B cell (primary cell): ENCODE measurements around the gene COPS4. TPM values are rescaled to one million over a fixed set of nuclear protein-coding genes. Genes with fewer than 3 reads are reported as not detected.
A peak's percentile ranks its signal among the peaks of the same experiment; 100 is the strongest.
"Not testable (repeated sequence)": the region's sequence is repeated elsewhere in the genome, so short reads cannot be mapped to it uniquely, and the experiment has no call there.

ENCODE experiments used
- ATAC-seq: fragments of 200-7000 bp; cut with Tn5 transposase; one replicate; pipeline ENCODE4 v1.10.0; 2021; ENCODE audit warnings: low read depth, mild to moderate bottlenecking, moderate number of reproducible peaks, moderate library complexity
- CTCF ChIA-PET: fragments of 350-600 bp; sonication (Branson Sonifier 250); formaldehyde crosslinking; loops from one replicate; lab custom pipeline; 2021; ENCODE audit warnings: antibody characterized with exemption, inconsistent platforms; lab: Charles Lee
- POLR2A ChIA-PET: fragments of 350-600 bp; sonication (Branson Sonifier 250); formaldehyde crosslinking; loops from one replicate; lab custom pipeline; 2021; ENCODE audit warnings: antibody characterized with exemption; lab: Charles Lee
- DNase-seq: peaks from one replicate; pipeline ENCODE4 v3.0.0; 2013
- H2AFZ ChIP-seq: 2 replicates; pipeline ENCODE4 v1.6.1; 2012; ENCODE audit warnings: mild to moderate bottlenecking, low read depth, low read length; ENCODE audit not compliant: insufficient read depth, poor library complexity, severe bottlenecking
- H3K27ac ChIP-seq, 2 donors: 1 replicate in 1 of 2; 2 replicates in 1 of 2; pipeline ENCODE4 v1.5.1; 2012 to 2013; ENCODE audit warnings: low read length in 2 of 2, mild to moderate bottlenecking in 2 of 2, moderate library complexity in 1 of 2
- H3K27me3 ChIP-seq, 4 experiments: fragments of 200-600 bp in 1 of 4; sonication (generic) in 1 of 4; replicated peaks in 1 of 4; 1 replicate in 2 of 4; 2 replicates in 2 of 4; pipeline versions ENCODE4 v1.6.1 to v1.7.0; 2013 to 2016; ENCODE audit warnings: low read length in 3 of 4, mild to moderate bottlenecking in 2 of 4, mixed read lengths in 1 of 4, moderate library complexity in 1 of 4; ENCODE audit not compliant: insufficient read depth in 4 of 4, control insufficient read depth in 3 of 4; ENCODE audit errors: control extremely low read depth in 1 of 4
- H3K36me3 ChIP-seq, 2 experiments: replicated peaks in 1 of 2; 1 replicate in 1 of 2; 2 replicates in 1 of 2; pipeline versions ENCODE4 v1.6.1 to v1.7.1; 2013; ENCODE audit warnings: low read length in 1 of 2; ENCODE audit not compliant: insufficient read depth in 2 of 2, control insufficient read depth in 1 of 2; ENCODE audit errors: control extremely low read depth in 1 of 2, extremely low read depth in 1 of 2
- H3K4me1 ChIP-seq, 2 donors: fragments of 200-600 bp in 1 of 2; sonication (generic) in 1 of 2; 1 replicate in 1 of 2; 2 replicates in 1 of 2; pipeline versions ENCODE4 v1.5.1 to v1.6.1; 2013 to 2017; ENCODE audit warnings: low read length in 2 of 2; ENCODE audit not compliant: control insufficient read depth in 2 of 2, insufficient read depth in 2 of 2
- H3K4me2 ChIP-seq: replicated peaks from 2 replicates; pipeline ENCODE3; 2012; ENCODE audit warnings: mild to moderate bottlenecking, low read depth, low read length; ENCODE audit not compliant: poor library complexity, severe bottlenecking
- H3K4me3 ChIP-seq, 5 experiments: fragments of 200-600 bp in 1 of 5; sonication (generic) in 1 of 5; 1 replicate in 3 of 5; 2 replicates in 2 of 5; pipeline versions ENCODE4 v1.5.1 to v1.7.0; 2011 to 2016; ENCODE audit warnings: low read length in 4 of 5, mild to moderate bottlenecking in 4 of 5, low read depth in 2 of 5, control low read depth in 1 of 5, moderate library complexity in 1 of 5; ENCODE audit not compliant: insufficient read depth in 1 of 5; ENCODE audit errors: control extremely low read depth in 1 of 5, extremely low read depth in 1 of 5
- H3K79me2 ChIP-seq: fragments of 200-600 bp; sonication (generic); one replicate; pipeline ENCODE4 v1.6.0; 2016; ENCODE audit warnings: low read length; ENCODE audit not compliant: control insufficient read depth, insufficient read depth
- H3K9ac ChIP-seq: fragments of 200-600 bp; sonication (generic); 2 replicates; pipeline ENCODE4 v1.6.1; 2017; ENCODE audit warnings: mild to moderate bottlenecking, low read length, moderate library complexity
- H3K9me3 ChIP-seq, 3 donors: one replicate each; pipeline versions ENCODE4 v1.6.1 to v1.7.1; 2013; ENCODE audit warnings: low read length in 2 of 3; ENCODE audit not compliant: control insufficient read depth in 2 of 3, insufficient read depth in 1 of 3; ENCODE audit errors: control extremely low read depth in 1 of 3
- H4K20me1 ChIP-seq: 2 replicates; pipeline ENCODE4 v1.6.0; 2012; ENCODE audit warnings: mild to moderate bottlenecking, low read length; ENCODE audit not compliant: insufficient read depth, control insufficient read depth, poor library complexity, severe bottlenecking
- H3K27ac Mint-ChIP-seq: one replicate; pipeline ENCODE4 v1.8.0; 2021; ENCODE audit warnings: mixed read lengths
- H3K27me3 Mint-ChIP-seq: one replicate; pipeline ENCODE4 v1.8.0; 2021; ENCODE audit warnings: mixed read lengths
- H3K4me1 Mint-ChIP-seq: one replicate; pipeline ENCODE4 v1.8.0; 2021; ENCODE audit warnings: mixed read lengths
- H3K4me3 Mint-ChIP-seq: one replicate; pipeline ENCODE4 v1.8.0; 2021; ENCODE audit warnings: mixed read lengths
- H3K9me3 Mint-ChIP-seq: one replicate; pipeline ENCODE4 v1.8.0; 2022; ENCODE audit warnings: mixed read lengths; ENCODE audit not compliant: insufficient read depth
- EZH2 ChIP-seq: IDR thresholded peaks from 2 replicates; pipeline ENCODE4 v1.6.1; 2012; ENCODE audit warnings: borderline replicate concordance, low read depth, mild to moderate bottlenecking, moderate library complexity, low read length; ENCODE audit not compliant: insufficient read depth, poor library complexity, severe bottlenecking
- WGBS: methylation state at CpG from one replicate; pipeline ENCODE4 v1.1.5; 2013; ENCODE audit warnings: missing lambda C conversion rate; ENCODE audit not compliant: insufficient coverage; 5-methylcytosine and 5-hydroxymethylcytosine counted together
- intact Hi-C: fragments of 100-400 bp; cut with micrococcal nuclease; formaldehyde crosslinking; loops from one replicate; pipeline ENCODE4 v1.10.0; 2022
- polyA plus RNA-seq: library from polyadenylated mRNA; depleted of rRNA; stranded (reverse); fragments of >200 nt; gene quantifications from 2 replicates; pipeline ENCODE4 v1.2.3, GENCODE V29; 2012
- total RNA-seq, 2 donors: library from RNA; stranded (reverse); fragments of 120-200 nt in 1 of 2; gene quantifications; 1 replicate in 1 of 2; 2 replicates in 1 of 2; pipeline versions ENCODE4 v1.2.3 to v1.2.4, GENCODE V29; 2013 to 2022
- TF ChIP-seq, protein P1 (sequence below): fragments of 200-600 bp; IDR thresholded peaks from one replicate; pipeline ENCODE4 v1.8.0; 2022; ENCODE audit warnings: antibody characterized with exemption, mild to moderate bottlenecking

The COPS4 gene
- total and polyA plus RNA-seq, 2 donors (not counting 1 experiment from before 2014, with no cell fraction given): 12.0 to 24.5 TPM

GRCh38 chr4:83110970-83111750 is 76.2 kb downstream of the COPS4 start:
- peaks cover 51 to 55% of the 10 kb centered on the region in 2 donors for H3K4me1 ChIP-seq
- peaks cover 0 to 35% of the 10 kb centered on the region in 2 experiments for H3K36me3 ChIP-seq
- ChIA-PET CTCF (interaction anchor here (0.8 to 5.9 kb wide), 32 partner anchors 8 to 1639 kb away, joined by 3 to 72 read pairs (median 5); partner anchors contain the start of genes COQ2 and RASGEF1B), POLR2A (interaction anchor here (0.7 to 3.1 kb wide), 17 partner anchors 13 to 173 kb away, joined by 3 to 19 read pairs (median 7); partner anchors contain the start of genes COPS4 and COQ2)
- peak overlapping the region; percentile 79 for H3K4me2 ChIP-seq
- H3K9ac ChIP-seq: peak overlapping the region; percentile 84
- no peaks in the 10 kb centered on the region for H3K27me3 ChIP-seq
- DNase-seq: no peak
- no peak overlapping the region for H2AFZ ChIP-seq
- 60% methylated on average over 1 of the region's 8 CpGs for WGBS
- TF ChIP-seq EZH2: no peak
- TF ChIP-seq, protein P1, sequence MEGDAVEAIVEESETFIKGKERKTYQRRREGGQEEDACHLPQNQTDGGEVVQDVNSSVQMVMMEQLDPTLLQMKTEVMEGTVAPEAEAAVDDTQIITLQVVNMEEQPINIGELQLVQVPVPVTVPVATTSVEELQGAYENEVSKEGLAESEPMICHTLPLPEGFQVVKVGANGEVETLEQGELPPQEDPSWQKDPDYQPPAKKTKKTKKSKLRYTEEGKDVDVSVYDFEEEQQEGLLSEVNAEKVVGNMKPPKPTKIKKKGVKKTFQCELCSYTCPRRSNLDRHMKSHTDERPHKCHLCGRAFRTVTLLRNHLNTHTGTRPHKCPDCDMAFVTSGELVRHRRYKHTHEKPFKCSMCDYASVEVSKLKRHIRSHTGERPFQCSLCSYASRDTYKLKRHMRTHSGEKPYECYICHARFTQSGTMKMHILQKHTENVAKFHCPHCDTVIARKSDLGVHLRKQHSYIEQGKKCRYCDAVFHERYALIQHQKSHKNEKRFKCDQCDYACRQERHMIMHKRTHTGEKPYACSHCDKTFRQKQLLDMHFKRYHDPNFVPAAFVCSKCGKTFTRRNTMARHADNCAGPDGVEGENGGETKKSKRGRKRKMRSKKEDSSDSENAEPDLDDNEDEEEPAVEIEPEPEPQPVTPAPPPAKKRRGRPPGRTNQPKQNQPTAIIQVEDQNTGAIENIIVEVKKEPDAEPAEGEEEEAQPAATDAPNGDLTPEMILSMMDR: no peak
- peak overlapping the region; percentile 91 for H3K27ac ChIP-seq
- Mint-ChIP-seq H3K4me3 (peak overlapping the region; percentile 97), H3K4me1 (peaks cover 60% of the 10 kb centered on the region), H3K9me3 (no peaks in the 10 kb centered on the region), H3K27ac (peak overlapping the region; percentile 99), H3K27me3 (no peaks in the 10 kb centered on the region)
- no peak for ATAC-seq
- H4K20me1 ChIP-seq: peaks cover 31% of the 10 kb centered on the region
- intact Hi-C loops: loop anchor here (1.0 to 10.0 kb wide), 9 partner anchors 26 to 206 kb away; partner anchors contain the start of genes COPS4 and THAP9
- H3K4me3 ChIP-seq: peak overlapping the region; percentile 64 to 100 (median 75)
- peaks cover 95% of the 10 kb centered on the region for H3K79me2 ChIP-seq
- H3K9me3 ChIP-seq: no peaks in the 10 kb centered on the region

- CTCF ChIA-PET: interaction anchor here (0.8 to 5.9 kb wide), 13 partner anchors 12 to 171 kb away, joined by 3 to 72 read pairs (median 17); partner anchors contain the start of gene COQ2
- not testable (repeated sequence) for ATAC-seq, H2AFZ ChIP-seq, H3K27me3 ChIP-seq, H3K9me3 ChIP-seq, H3K9me3 Mint-ChIP-seq, H3K27me3 Mint-ChIP-seq
- intact Hi-C loops: loop anchor here (2.0 to 10.0 kb wide), 5 partner anchors 27 to 207 kb away; partner anchors contain the start of gene THAP9
- Mint-ChIP-seq H3K4me1 (peaks cover 55% of the 10 kb centered on the region), H3K27ac (peak overlapping the region; percentile 95), H3K4me3 (peak overlapping the region; percentile 81)
- Histone ChIP-seq H4K20me1 (peaks cover 25% of the 10 kb centered on the region), H3K27ac (peak overlapping the region; percentile 91), H3K9ac (peak overlapping the region; percentile 84), H3K36me3 (peaks cover 0 to 30% of the 10 kb centered on the region in 2 experiments), H3K4me3 (peak overlapping the region; percentile 64 to 100 (median 75)), H3K4me2 (peak overlapping the region; percentile 79), H3K79me2 (peaks cover 92% of the 10 kb centered on the region), H3K4me1 (peaks cover 50 to 53% of the 10 kb centered on the region in 2 donors)
- DNase-seq: peak; percentile 23
- no CpG with 5 or more reads among the region's 7 CpGs for WGBS
- POLR2A ChIA-PET: interaction anchor here (0.7 to 3.1 kb wide), 5 partner anchors 14 to 143 kb away, joined by 3 to 14 read pairs (median 6); no protein-coding TSS in a partner anchor
Measured at GRCh38 chr4:83111751-83112141, 76.8 kb downstream of the COPS4 start.
